PC-3 (cell line): ENCODE results near the gene USP1.

Experiments
- EZH2phosphoT487 ChIP-seq: fragments of 300-600 bp; sonication (generic); IDR thresholded peaks from 2 replicates; pipeline ENCODE4 v1.6.1; 2018; ENCODE audit warnings: mild to moderate bottlenecking, antibody characterized with exemption, low read length, borderline replicate concordance
- TF ChIP-seq, protein P1 (sequence below): fragments of 300-600 bp; sonication (generic); conservative IDR thresholded peaks from 2 replicates; pipeline ENCODE4 v1.5.1; 2017; ENCODE audit warnings: antibody characterized with exemption, low read depth, mild to moderate bottlenecking, low read length

DNA sequence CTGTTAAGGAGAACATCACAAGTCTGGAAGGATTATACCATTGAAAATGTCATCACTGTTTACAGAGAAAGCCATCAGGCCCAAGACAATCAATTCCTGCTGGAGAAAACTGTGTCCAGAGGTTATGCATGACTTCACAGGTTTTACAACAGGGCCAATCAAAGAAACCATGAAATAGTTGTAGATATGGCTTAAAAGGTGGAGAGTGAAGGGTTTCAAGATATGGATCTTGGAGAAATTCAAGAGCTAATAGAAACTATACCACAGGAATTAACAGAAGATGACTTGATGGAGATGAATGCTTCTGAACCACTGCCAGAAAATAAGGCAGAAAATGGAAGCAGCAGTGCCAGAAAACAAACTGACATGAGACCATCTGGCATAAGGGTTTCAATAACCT, 30.2 kb downstream of the USP1 start:
- TF ChIP-seq, protein P1, sequence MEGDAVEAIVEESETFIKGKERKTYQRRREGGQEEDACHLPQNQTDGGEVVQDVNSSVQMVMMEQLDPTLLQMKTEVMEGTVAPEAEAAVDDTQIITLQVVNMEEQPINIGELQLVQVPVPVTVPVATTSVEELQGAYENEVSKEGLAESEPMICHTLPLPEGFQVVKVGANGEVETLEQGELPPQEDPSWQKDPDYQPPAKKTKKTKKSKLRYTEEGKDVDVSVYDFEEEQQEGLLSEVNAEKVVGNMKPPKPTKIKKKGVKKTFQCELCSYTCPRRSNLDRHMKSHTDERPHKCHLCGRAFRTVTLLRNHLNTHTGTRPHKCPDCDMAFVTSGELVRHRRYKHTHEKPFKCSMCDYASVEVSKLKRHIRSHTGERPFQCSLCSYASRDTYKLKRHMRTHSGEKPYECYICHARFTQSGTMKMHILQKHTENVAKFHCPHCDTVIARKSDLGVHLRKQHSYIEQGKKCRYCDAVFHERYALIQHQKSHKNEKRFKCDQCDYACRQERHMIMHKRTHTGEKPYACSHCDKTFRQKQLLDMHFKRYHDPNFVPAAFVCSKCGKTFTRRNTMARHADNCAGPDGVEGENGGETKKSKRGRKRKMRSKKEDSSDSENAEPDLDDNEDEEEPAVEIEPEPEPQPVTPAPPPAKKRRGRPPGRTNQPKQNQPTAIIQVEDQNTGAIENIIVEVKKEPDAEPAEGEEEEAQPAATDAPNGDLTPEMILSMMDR, result no peak
- no peak for TF ChIP-seq EZH2phosphoT487
